ENCODE results near the gene GPRIN3.

DNA sequence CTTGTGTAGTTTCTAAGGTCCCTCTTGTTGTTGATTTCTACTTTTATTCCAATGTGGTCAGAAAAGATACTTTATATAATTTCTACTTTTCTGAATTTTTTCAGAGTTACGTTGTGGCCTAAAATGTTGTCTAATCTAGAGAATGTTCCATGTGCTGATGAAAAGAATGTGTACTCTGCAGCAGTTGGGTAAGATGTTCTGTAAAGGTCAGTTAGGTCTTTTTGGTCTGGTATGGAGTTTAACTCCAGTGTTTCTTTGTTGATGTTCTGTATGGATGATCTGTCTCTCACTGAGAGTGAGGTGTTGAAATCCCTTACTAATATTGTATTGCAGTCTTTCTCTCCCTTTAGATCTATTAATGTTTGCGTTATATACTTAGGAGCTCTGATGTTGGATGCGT is 37.0 kb upstream of the GPRIN3 start:
- TF ChIP-seq YY1 (IDR thresholded peaks at IDR 0.05; ENCODE audit: low read depth) (no peak), EGR1 (IDR thresholded peaks at IDR 0.05) (no peak), ZBTB7A (IDR thresholded peaks at IDR 0.05; ENCODE audit: low read depth) (no peak), TCF12 (IDR thresholded peaks at IDR 0.05; ENCODE audit: low read depth) (no peak), EP300 (IDR thresholded peaks at IDR 0.05; ENCODE audit: borderline replicate concordance) (no peak), RAD21 (IDR thresholded peaks at IDR 0.05; ENCODE audit: low read depth) (no peak), TAF1 (IDR thresholded peaks at IDR 0.05; ENCODE audit: low read depth) (no peak), NFIC (IDR thresholded peaks at IDR 0.05) (no peak), CREB1 (IDR thresholded peaks at IDR 0.05; ENCODE audit: low read depth) (no peak), FOXM1 (IDR thresholded peaks at IDR 0.05; ENCODE audit: borderline replicate concordance, low read depth) (no peak), TEAD4 (IDR thresholded peaks at IDR 0.05) (no peak)
- TF ChIP-seq, protein P1, sequence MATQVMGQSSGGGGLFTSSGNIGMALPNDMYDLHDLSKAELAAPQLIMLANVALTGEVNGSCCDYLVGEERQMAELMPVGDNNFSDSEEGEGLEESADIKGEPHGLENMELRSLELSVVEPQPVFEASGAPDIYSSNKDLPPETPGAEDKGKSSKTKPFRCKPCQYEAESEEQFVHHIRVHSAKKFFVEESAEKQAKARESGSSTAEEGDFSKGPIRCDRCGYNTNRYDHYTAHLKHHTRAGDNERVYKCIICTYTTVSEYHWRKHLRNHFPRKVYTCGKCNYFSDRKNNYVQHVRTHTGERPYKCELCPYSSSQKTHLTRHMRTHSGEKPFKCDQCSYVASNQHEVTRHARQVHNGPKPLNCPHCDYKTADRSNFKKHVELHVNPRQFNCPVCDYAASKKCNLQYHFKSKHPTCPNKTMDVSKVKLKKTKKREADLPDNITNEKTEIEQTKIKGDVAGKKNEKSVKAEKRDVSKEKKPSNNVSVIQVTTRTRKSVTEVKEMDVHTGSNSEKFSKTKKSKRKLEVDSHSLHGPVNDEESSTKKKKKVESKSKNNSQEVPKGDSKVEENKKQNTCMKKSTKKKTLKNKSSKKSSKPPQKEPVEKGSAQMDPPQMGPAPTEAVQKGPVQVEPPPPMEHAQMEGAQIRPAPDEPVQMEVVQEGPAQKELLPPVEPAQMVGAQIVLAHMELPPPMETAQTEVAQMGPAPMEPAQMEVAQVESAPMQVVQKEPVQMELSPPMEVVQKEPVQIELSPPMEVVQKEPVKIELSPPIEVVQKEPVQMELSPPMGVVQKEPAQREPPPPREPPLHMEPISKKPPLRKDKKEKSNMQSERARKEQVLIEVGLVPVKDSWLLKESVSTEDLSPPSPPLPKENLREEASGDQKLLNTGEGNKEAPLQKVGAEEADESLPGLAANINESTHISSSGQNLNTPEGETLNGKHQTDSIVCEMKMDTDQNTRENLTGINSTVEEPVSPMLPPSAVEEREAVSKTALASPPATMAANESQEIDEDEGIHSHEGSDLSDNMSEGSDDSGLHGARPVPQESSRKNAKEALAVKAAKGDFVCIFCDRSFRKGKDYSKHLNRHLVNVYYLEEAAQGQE (IDR thresholded peaks at IDR 0.05; ENCODE audit: low read depth): no peak
- TF ChIP-seq, protein P2, sequence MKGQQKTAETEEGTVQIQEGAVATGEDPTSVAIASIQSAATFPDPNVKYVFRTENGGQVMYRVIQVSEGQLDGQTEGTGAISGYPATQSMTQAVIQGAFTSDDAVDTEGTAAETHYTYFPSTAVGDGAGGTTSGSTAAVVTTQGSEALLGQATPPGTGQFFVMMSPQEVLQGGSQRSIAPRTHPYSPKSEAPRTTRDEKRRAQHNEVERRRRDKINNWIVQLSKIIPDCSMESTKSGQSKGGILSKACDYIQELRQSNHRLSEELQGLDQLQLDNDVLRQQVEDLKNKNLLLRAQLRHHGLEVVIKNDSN (IDR thresholded peaks at IDR 0.05): no peak
- TF ChIP-seq, protein P3, sequence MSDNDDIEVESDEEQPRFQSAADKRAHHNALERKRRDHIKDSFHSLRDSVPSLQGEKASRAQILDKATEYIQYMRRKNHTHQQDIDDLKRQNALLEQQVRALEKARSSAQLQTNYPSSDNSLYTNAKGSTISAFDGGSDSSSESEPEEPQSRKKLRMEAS (IDR thresholded peaks at IDR 0.05): no peak

Measured in Ishikawa (cell line).